GM23338 (cell line): ENCODE data around the gene WNT1. TPM values are rescaled to one million over a fixed set of nuclear protein-coding genes. Genes with fewer than 3 reads are reported as not detected.

Source experiments
- ATAC-seq: fragments of 200-7000 bp; cut with Tn5 transposase; 3 replicates; pipeline ENCODE4 v1.9.1; 2020
- DNase-seq: peaks from one replicate; pipeline ENCODE4 v3.0.0-alpha.2; 2015; ENCODE audit warnings: low spot score
- H2AFZ ChIP-seq: fragments of 200-600 bp; sonication (generic); 2 replicates; pipeline ENCODE4 v1.8.0; 2016; ENCODE audit warnings: antibody characterized with exemption, mild to moderate bottlenecking, moderate library complexity
- H3F3A ChIP-seq: fragments of 200-600 bp; sonication (generic); replicated peaks from 2 replicates; pipeline ENCODE4 v1.8.0; 2017; ENCODE audit warnings: antibody characterized with exemption, mixed run types, low read depth
- H3K27ac ChIP-seq: fragments of 200-600 bp; sonication (generic); 2 replicates; pipeline ENCODE4 v1.6.1; 2016; ENCODE audit warnings: low read depth
- H3K27me3 ChIP-seq: fragments of 200-600 bp; sonication (generic); 2 replicates; pipeline ENCODE4 v1.8.0; 2016; ENCODE audit warnings: mild to moderate bottlenecking, mixed run types, moderate library complexity; ENCODE audit not compliant: insufficient read depth
- H3K36me3 ChIP-seq: fragments of 200-600 bp; sonication (generic); 2 replicates; pipeline ENCODE4 v1.8.0; 2016; ENCODE audit warnings: mild to moderate bottlenecking; ENCODE audit not compliant: insufficient read depth
- H3K4me1 ChIP-seq: fragments of 200-600 bp; sonication (generic); 2 replicates; pipeline ENCODE4 v1.8.0; 2016; ENCODE audit warnings: mild to moderate bottlenecking, moderate library complexity; ENCODE audit not compliant: insufficient read depth
- H3K4me2 ChIP-seq: fragments of 200-600 bp; sonication (generic); 2 replicates; pipeline ENCODE4 v1.7.1; 2017; ENCODE audit warnings: mixed run types
- H3K4me3 ChIP-seq: fragments of 200-600 bp; sonication (generic); 2 replicates; pipeline ENCODE4 v1.6.1; 2016; ENCODE audit warnings: mixed run types
- H3K79me2 ChIP-seq: fragments of 200-600 bp; sonication (generic); replicated peaks from 2 replicates; pipeline ENCODE4 v1.8.0; 2017; ENCODE audit warnings: mild to moderate bottlenecking; ENCODE audit not compliant: insufficient read depth
- H3K9me2 ChIP-seq: fragments of 200-600 bp; sonication (generic); 2 replicates; pipeline ENCODE4 v1.8.0; 2017; ENCODE audit not compliant: insufficient read depth
- H4K20me1 ChIP-seq: fragments of 200-600 bp; sonication (generic); replicated peaks from 2 replicates; pipeline ENCODE4 v1.8.0; 2017; ENCODE audit warnings: mild to moderate bottlenecking; ENCODE audit not compliant: insufficient read depth
- H3K27ac Mint-ChIP-seq: 2 replicates; pipeline ENCODE4 v1.8.0; 2020; ENCODE audit warnings: inconsistent platforms, mild to moderate bottlenecking, moderate library complexity, mixed read lengths
- H3K27me3 Mint-ChIP-seq: 3 replicates; pipeline ENCODE4 v1.8.0; 2022; ENCODE audit warnings: low read depth, mild to moderate bottlenecking, moderate library complexity, mixed read lengths, inconsistent platforms; ENCODE audit not compliant: insufficient read depth, poor library complexity
- H3K36me3 Mint-ChIP-seq: 3 replicates; pipeline ENCODE4 v1.8.0; 2021; ENCODE audit warnings: low read depth, mild to moderate bottlenecking, inconsistent platforms, moderate library complexity, mixed read lengths
- H3K4me1 Mint-ChIP-seq: 3 replicates; pipeline ENCODE4 v1.8.0; 2020; ENCODE audit warnings: mild to moderate bottlenecking, inconsistent platforms, mixed read lengths
- H3K4me3 Mint-ChIP-seq: 3 replicates; pipeline ENCODE4 v1.8.0; 2021; ENCODE audit warnings: moderate library complexity, mild to moderate bottlenecking, inconsistent platforms, mixed read lengths
- H3K9me3 Mint-ChIP-seq: 3 replicates; pipeline ENCODE4 v1.8.0; 2020; ENCODE audit warnings: moderate library complexity, mild to moderate bottlenecking, inconsistent platforms, mixed read lengths
- CTCF ChIP-seq, 2 experiments: fragments of 200-600 bp in 1 of 2; sonication (generic) in 1 of 2; conservative IDR thresholded peaks; 2 replicates each; pipeline versions ENCODE4 v1.5.1 to v1.6.1; 2016 to 2017; ENCODE audit warnings: antibody characterized with exemption in 2 of 2, low read depth in 2 of 2, mild to moderate bottlenecking in 2 of 2, moderate library complexity in 1 of 2
- NANOG ChIP-seq: IDR thresholded peaks from 2 replicates; pipeline ENCODE4 v1.6.1; 2016; ENCODE audit warnings: antibody characterized with exemption, borderline replicate concordance
- REST ChIP-seq: IDR thresholded peaks from one replicate; pipeline ENCODE4 v1.6.1; 2018; ENCODE audit warnings: antibody characterized with exemption; ENCODE audit not compliant: unreplicated experiment
- STAT1 ChIP-seq: IDR thresholded peaks from one replicate; pipeline ENCODE4 v1.6.1; 2016; ENCODE audit warnings: antibody characterized with exemption; ENCODE audit not compliant: unreplicated experiment
- ZNF114 ChIP-seq: fragments of 250-450 bp; sonication (Bioruptor Pico); IDR thresholded peaks from 2 replicates; pipeline ENCODE4 v1.5.0; 2020; ENCODE audit warnings: mild to moderate bottlenecking, moderate library complexity
- ZNF462 ChIP-seq: fragments of 250-450 bp; sonication (Bioruptor Pico); IDR thresholded peaks from 2 replicates; pipeline ENCODE4 v1.5.0; 2020; ENCODE audit warnings: mild to moderate bottlenecking, moderate library complexity
- polyA plus RNA-seq: library from polyadenylated mRNA; unstranded; fragments of >200 nt; fragmentation: Nextera tagmentation; extraction: Ambion mirVana; gene quantifications from 2 replicates; pipeline ENCODE4 v1.2.1, GENCODE V29; 2016
- total RNA-seq: library from RNA; depleted of rRNA; stranded (reverse); fragments of >200 nt; shearing (Covaris generic); gene quantifications from 2 replicates; pipeline ENCODE4 v1.2.3, GENCODE V29; 2014
- TF ChIP-seq, protein P1 (sequence below): IDR thresholded peaks from 2 replicates; pipeline ENCODE4 v1.6.1; 2016; ENCODE audit warnings: antibody characterized with exemption

Gene WNT1
- total and polyA plus RNA-seq, 2 experiments from 2014 or later: not detected

- Mint-ChIP-seq H3K4me3 (no peak overlapping the region; the same call in 2 of the 3 replicates), H3K27ac (no peak overlapping the region), H3K36me3 (peaks cover 72% of the 10 kb centered on the region), H3K27me3 (peaks cover 7% of the 10 kb centered on the region), H3K4me1 (peaks cover 12% of the 10 kb centered on the region), H3K9me3 (no peaks in the 10 kb centered on the region)
- H3K27me3 ChIP-seq: no peaks in the 10 kb centered on the region
- no peak for TF ChIP-seq REST
- TF ChIP-seq ZNF114 (CRISPR knock-in tag): no peak
- no peak for TF ChIP-seq STAT1
- no peak for TF ChIP-seq CTCF (conservative IDR thresholded peaks at IDR 0.05; ENCODE audit: low read depth in 2 of 2)
- TF ChIP-seq NANOG: no peak
- TF ChIP-seq, protein P1, sequence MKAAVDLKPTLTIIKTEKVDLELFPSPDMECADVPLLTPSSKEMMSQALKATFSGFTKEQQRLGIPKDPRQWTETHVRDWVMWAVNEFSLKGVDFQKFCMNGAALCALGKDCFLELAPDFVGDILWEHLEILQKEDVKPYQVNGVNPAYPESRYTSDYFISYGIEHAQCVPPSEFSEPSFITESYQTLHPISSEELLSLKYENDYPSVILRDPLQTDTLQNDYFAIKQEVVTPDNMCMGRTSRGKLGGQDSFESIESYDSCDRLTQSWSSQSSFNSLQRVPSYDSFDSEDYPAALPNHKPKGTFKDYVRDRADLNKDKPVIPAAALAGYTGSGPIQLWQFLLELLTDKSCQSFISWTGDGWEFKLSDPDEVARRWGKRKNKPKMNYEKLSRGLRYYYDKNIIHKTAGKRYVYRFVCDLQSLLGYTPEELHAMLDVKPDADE: no peak
- no peak for TF ChIP-seq ZNF462 (CRISPR knock-in tag)
- H2AFZ ChIP-seq: no peak overlapping the region
- no peak for ATAC-seq
- peaks cover 17% of the 10 kb centered on the region for H3K36me3 ChIP-seq
- no peak for DNase-seq
- H3K4me3 ChIP-seq: no peak overlapping the region
- H3K4me2 ChIP-seq: no peak overlapping the region
- peaks cover 4% of the 10 kb centered on the region for H3K79me2 ChIP-seq
- H3F3A ChIP-seq: 0 out of 2 replicates have a peak, but pooled peaks cover 3% of the 10 kb centered on the region
- H4K20me1 ChIP-seq: peaks cover 18% of the 10 kb centered on the region
- no peaks in the 10 kb centered on the region for H3K4me1 ChIP-seq
- no peak overlapping the region for H3K27ac ChIP-seq
- no peaks in the 10 kb centered on the region for H3K9me2 ChIP-seq
Observed at GRCh38 chr12:48932878-48933277, 45.2 kb upstream of the WNT1 start.
